GM04504 (cell line): ENCODE data around the gene SPP1.
"Not testable (repeated sequence)": the region's sequence is repeated elsewhere in the genome, so short reads cannot be mapped to it uniquely, and the experiment has no call there.

Source experiments
- DNase-seq: peaks from one replicate; pipeline ENCODE4 v3.0.0-alpha.2; 2012; ENCODE audit warnings: low read depth

SPP1 gene

GRCh38 chr4:87975466-87975865, at the start of gene SPP1:
Gene SPP1 (plus strand): TSS chr4:87975714. CDS start chr4:87976896, 1,182 bp downstream.
- DNase-seq = no peak

DNA sequence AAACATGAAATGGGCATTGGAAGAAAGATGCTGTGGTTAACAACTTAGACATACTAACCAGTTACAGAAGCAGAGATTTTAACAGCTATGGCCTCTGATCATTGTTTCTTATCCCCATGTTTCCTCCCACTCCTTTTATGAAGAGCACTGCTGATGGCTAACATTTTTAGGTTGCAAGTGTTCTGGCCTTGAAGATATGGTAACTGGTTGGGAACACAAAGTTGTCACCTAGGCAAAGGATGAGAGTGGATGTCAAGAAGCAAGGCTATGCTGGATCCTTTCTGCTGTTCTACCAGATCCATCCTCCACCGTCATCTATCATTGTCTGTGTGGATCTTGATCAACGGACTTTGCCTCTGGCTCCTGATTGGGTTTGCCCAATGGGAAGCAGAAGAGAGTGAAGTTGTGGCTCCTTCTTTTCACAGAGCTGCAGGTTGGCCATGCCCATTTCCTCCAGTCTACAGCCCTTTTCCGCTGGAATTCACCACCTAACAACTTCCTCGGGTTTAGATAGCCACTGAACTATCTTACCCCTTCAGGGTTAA, 48.9 kb upstream of the SPP1 start:
- no peak for DNase-seq

GRCh38 chr4:87930629-87931028, 44.9 kb upstream of the SPP1 start:
- no peak for DNase-seq

DNA sequence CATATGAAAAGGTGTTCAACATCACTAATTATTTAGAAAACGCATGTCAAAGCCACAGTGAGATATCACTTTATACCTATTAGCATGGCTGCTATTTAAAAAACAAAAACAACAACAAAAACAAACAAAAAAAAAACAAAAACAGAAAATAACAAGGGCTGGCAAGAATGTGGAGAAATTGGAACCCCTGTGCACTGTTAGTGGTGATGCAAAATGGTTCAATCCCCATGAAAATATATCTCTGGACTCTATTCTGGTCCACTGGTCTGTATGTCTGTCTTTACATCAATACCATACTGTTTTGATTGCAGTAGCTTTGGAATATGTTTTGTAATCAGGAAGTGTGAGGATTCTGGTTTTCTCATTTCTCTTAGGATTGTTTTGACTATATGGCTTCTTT, 43.6 kb upstream of the SPP1 start:
- DNase-seq = no peak

- no peak for DNase-seq
Observed at GRCh38 chr4:87932718-87933141, 42.8 kb upstream of the SPP1 start.

DNA sequence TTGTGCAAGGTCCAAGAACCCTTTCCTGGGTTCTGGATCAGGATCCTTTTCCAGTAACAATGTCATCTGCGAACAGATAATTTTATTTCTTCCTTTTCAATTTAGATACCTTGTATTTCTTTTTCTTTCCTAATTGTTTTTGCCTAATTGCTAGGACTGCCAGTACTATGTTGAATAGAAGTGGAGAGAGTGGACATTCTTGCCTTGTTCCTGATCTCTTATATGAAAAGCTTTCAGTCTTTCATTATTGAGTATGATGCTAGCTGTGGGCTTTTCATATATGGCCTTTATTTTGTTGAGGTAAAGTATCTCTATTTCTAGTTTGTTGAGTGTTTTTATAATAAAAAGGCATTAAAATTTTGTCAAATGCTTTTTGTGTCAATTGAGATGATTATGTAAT, 42.2 kb upstream of the SPP1 start:
- DNase-seq = no peak

- DNase-seq = no peak
Observed at GRCh38 chr4:87934157-87934704, 41.3 kb upstream of the SPP1 start.

- DNase-seq = no peak
Observed at GRCh38 chr4:87934973-87935372, 40.5 kb upstream of the SPP1 start.

GRCh38 chr4:87935954-87936353, 39.6 kb upstream of the SPP1 start:
- DNase-seq = not testable (repeated sequence)

DNA sequence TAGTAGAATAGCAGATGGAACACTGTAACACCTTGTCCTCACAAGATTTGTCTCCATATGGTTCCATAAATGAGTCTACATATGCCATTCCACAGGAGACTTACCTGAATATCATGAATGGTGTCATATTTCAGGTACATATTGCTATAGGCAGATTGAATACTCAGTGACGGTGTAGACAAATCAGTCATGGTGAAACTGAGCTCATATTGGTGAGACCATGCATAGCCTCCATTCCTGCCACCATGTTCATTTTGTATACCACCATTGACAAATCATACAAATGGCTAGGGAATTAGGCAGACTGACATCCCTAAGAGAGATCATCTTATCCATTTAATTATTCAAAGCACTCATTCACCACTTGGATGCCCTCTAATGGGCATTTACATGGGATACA, 38.0 kb upstream of the SPP1 start:
- DNase-seq = no peak

GRCh38 chr4:87938746-87939145, 36.8 kb upstream of the SPP1 start:
- no peak for DNase-seq

- no peak for DNase-seq
Observed at GRCh38 chr4:87939978-87940690, 35.4 kb upstream of the SPP1 start.

DNA sequence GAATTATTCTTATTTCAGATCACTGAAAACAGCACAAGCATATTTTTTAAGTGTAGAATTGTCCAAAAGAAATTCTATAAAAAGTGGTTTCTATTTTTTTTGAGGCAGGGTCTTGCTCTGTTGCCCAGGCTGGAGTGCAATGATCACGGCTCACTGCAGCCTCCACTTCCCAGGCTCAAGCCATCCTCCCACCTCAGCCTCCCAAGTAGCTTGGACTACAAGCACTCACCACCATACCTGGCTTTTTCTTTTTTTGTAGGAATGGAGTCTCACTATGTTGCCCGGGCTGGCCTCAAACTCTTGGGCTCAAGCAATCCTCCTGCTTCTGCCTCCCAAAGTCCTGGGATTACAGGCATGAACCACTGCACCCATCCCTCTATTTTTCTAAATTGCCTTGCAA, 34.7 kb upstream of the SPP1 start:
- not testable (repeated sequence) for DNase-seq

DNA sequence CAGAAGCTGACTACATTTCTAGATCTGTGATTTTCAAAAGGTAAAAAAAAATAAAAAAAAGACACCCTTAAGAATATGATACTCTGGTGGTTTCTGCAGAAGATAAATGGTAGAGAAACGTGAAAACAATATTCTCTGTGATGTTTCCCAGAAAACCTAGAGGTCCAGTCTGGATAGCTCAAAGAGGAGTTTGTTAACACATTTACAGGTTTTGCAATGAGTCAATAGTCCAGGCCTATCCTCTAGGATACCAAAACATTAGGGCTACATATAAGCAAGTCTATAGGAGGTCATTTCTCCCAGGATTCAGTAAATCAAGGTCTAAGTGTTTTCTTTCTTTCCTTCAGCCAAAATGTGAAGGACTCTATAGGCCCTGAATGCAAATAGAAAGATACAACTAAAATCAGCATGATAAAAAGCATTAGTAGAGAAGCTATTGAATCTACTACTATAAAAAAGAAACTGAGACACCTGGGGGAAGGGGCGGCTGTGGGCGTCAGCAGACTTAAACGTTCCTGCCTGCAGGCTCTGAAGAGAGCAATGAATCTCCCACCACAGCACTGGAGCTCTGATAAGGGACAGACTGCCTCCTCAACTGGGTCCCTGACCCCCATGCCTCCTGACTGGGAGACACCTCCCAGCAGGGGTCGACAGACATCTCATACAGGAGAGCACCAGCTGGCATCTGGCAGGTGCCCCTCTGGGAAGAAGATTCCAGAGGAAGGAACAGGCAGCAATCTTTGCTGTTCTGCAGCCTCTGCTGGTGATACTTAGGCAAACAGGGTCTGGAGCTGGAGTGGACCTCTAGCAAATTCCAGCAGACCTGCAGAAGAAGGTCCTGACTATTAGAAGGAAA, 33.7 kb upstream of the SPP1 start:
- no peak for DNase-seq

DNA sequence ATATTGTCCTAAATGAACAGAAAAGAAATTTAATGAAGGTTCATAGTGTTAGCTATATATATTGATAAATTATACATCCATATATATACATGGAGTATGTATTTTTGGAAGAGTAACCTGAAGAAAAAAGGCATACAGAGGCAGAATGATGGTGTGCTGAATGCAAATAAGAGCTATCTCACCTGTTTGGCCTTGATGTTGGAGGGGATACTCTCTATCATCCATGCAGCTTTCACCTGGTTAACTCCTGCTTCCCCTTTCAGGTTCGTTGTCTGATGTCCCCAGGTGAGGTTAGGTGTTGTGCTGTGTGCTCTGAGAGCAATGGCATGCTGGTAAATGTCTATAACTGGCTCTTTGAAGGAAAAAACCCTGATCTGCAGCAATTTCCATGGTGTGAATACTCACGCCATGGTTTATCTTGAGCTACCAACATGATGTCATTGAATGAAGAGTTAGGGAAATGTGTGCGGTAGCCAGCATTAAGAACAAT, 31.8 kb upstream of the SPP1 start:
- DNase-seq = no peak

DNA sequence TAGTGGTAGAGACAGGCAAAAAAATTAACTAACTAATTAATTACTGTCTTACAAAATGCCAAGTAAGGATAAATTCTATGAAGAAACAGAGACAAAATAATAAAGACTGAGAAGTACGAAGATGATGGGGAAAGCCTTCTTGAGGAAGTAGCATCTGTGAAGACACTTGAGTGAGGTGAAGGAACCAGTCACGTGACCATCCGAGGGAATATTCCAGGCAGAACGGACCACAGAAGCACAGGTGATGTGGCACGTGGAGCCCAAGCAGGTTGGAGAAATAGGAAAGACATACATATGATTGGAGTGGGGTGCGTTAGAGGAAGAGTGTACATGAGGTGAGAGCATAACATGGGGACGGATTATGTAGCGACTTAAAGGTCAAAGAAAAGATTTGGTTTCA, 30.5 kb upstream of the SPP1 start:
- no peak for DNase-seq

- DNase-seq = no peak
Observed at GRCh38 chr4:87946766-87947165, 28.7 kb upstream of the SPP1 start.

DNA sequence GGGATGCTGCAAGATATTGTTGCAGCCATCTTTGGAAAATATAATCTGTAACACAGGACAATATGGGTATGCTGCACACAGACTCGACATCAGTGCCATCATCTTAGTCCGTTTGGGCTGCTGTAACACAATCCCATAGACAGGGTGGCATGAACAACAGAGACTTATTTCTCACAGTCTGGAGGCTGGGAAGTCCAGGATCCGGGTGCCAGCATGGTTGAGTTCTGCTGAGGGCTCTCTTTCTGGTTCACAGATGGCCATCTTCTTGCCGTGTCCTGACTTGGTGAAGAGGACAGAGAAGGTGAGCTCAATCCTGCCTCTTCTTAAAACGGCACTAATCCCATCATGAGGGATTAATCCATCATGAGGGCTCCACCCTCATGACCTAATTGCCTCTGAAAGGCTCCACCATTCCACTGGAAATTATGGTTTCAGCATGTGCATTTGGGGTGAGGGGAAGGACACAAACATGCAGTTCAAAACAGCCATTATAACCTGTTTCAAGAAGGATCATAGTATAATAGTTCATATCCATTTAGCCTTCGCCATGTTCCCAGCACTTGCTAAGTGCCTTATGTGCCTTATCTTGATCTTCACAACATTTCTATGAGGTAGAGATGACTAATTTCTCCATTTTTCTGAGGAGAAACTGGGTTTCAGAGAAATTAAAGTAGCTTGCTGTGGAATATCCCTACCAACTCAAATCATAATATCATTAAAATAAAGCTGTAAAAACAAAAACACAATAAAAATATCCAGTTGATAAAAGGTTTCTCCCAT, 27.9 kb upstream of the SPP1 start:
- no peak for DNase-seq

DNA sequence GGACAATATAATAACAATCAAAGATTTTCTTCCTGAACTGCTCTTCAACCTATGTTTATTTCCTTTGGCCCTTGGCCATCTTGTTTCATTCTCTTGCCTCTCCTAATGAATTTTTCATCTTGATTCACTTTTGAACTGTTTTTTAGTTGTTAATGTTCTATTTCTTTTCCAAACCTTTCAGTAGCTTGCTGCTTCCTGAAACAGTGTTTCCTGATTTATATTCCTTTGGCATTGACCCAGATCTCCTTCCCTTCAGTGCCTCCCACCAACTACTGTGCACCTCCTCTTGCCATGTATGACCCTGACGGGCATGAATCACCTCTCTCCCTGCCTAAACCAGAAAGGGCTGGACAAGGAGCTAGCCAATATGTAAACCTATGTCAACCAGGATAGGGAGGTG, 25.6 kb upstream of the SPP1 start:
- DNase-seq = peak; percentile 6

DNA sequence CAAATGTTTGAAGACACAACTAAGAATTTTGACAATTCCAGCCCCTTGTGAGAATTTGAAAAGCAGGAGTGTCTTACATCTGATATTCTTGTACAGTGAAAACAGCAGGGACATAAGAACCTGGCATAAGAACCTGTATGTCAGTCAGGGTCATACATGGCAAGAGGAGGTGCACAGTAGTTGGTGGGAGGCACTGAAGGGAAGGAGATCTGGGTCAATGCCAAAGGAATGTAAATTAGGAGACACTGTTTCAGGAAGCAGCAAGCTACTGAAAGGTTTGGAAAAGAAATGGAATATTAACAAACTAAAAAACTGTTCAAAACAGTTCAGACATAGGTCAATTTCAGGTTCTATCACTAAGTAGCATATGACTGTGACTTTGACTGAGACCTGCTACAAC, 25.0 kb upstream of the SPP1 start:
- no peak for DNase-seq

DNA sequence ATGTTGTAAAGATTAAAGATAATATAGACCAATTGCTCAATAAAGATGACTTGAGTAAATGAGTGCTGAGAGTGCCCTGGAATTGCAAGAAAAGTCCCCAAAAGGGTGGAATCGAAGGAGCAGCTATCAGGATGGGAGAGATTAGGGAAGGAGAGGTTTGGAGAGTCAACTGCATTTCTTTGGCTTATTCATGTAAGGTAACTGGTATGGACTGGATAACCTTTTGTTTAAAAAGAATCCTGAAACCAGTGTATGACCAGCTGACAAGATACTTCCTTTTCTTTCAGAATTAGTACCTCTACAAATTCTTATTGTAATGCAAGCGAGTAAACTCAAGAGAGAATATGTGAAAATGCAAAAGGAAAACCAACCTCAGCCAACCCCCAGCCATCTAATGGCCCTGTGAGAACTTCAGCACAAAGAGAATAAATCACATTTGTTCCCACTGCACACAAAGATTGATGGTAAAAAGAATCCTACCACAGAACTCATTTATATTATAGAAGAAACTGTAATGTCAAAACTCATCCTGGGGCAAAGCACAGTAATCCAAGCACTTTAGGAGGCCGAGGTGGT, 24.5 kb upstream of the SPP1 start:
- DNase-seq = no peak

DNA sequence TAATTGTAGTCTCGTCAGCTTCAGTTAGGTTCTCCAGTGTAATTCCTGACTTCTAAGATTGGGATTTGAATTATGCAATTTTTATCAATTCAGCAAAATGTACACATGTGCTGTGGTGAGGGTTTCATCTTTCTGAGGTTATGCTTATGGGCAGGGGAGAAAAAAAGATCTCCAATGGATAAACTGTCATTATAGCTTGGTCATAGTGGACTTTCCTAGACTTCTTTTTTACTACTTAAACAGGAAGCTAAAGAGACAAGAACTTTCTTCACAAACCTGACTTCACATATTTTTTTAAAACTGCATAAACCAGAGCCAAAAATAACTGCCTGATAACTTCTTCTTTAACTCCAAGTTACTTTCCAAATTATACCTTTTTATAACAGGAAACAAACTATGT, 21.7 kb upstream of the SPP1 start:
- DNase-seq = no peak
